GM12878 (cell line): Measurements from ENCODE around the gene OLR1. TPM values are rescaled to one million over a fixed set of nuclear protein-coding genes. Genes with fewer than 3 reads are reported as not detected.

Source experiments
- ATAC-seq: fragments of 200-7000 bp; cut with Tn5 transposase; 3 replicates; pipeline ENCODE4 v1.9.1; 2020; ENCODE audit warnings: mild to moderate bottlenecking, moderate library complexity
- BruUV-seq: library from RNA; stranded (reverse); fragments of 400-500 nt; replicated peaks from 2 replicates; lab custom pipeline; 2021; lab: Mats Ljungman, UMichigan
- CTCF ChIA-PET: fragments of 300-600 bp; sonication (Branson Sonifier 250); formaldehyde crosslinking; extraction: SDS; loops from one replicate; lab custom pipeline; 2021; ENCODE audit warnings: inconsistent platforms; lab: Yijun Ruan, JAX
- POLR2A ChIA-PET: fragments of 350-600 bp; formaldehyde crosslinking; extraction: SDS; loops from one replicate; lab custom pipeline; 2021; ENCODE audit warnings: inconsistent platforms; lab: Charles Lee
- RAD21 ChIA-PET: fragments of 300-600 bp; sonication (Branson Sonifier 250); formaldehyde crosslinking; loops from one replicate; lab custom pipeline; 2023; ENCODE audit warnings: antibody characterized with exemption; ENCODE audit not compliant: unreplicated experiment; lab: Charles Lee
- SMC1A ChIA-PET: fragments of 300-600 bp; sonication (Branson Sonifier 250); formaldehyde crosslinking; loops from one replicate; lab custom pipeline; 2023; ENCODE audit not compliant: unreplicated experiment, uncharacterized antibody; lab: Charles Lee
- DNase-seq: peaks from one replicate; pipeline ENCODE4 v3.0.0-alpha.2; 2011; ENCODE audit warnings: low read depth, low spot score
- FAIRE-seq: peaks from 3 replicates; lab custom pipeline; 2011; peaks lifted over from hg19 to GRCh38; lab: Jason Lieb, UNC
- H2AFZ ChIP-seq: 2 replicates; pipeline ENCODE4 v1.6.0; 2011; ENCODE audit warnings: low read depth, low read length, control low read depth; ENCODE audit not compliant: control insufficient read depth
- H3K27ac ChIP-seq: 2 replicates; pipeline ENCODE4 v1.5.1; 2011; ENCODE audit warnings: control low read depth; ENCODE audit not compliant: control insufficient read depth, insufficient read depth
- H3K27me3 ChIP-seq, 2 experiments: replicated peaks in 1 of 2; 2 replicates each; pipeline versions ENCODE4 v1.6.0 to v1.6.1; 2011; ENCODE audit warnings: low read length in 1 of 2; ENCODE audit not compliant: control insufficient read depth in 2 of 2, insufficient read depth in 2 of 2
- H3K36me3 ChIP-seq, 2 experiments: 2 replicates each; pipeline ENCODE4 v1.5.1; 2011; ENCODE audit warnings: low read length in 1 of 2; ENCODE audit not compliant: control insufficient read depth in 2 of 2, insufficient read depth in 2 of 2
- H3K4me1 ChIP-seq: 2 replicates; pipeline ENCODE4 v1.6.1; 2011; ENCODE audit warnings: mild to moderate bottlenecking, low read length, moderate library complexity, mixed read lengths; ENCODE audit not compliant: control insufficient read depth, insufficient read depth
- H3K4me2 ChIP-seq: 2 replicates; pipeline ENCODE4 v1.6.0; 2011; ENCODE audit warnings: control low read depth; ENCODE audit not compliant: control insufficient read depth, insufficient read depth
- H3K4me3 ChIP-seq: fragments of 200-600 bp; sonication (generic); 2 replicates; pipeline ENCODE4 v1.5.1; 2016
- H3K79me2 ChIP-seq: 2 replicates; pipeline ENCODE4 v1.6.0; 2011; ENCODE audit warnings: low read length; ENCODE audit not compliant: control insufficient read depth, insufficient read depth
- H3K9ac ChIP-seq: 2 replicates; pipeline ENCODE4 v1.8.0; 2011; ENCODE audit warnings: low read length, control low read depth, mixed read lengths; ENCODE audit not compliant: control insufficient read depth, insufficient read depth
- H3K9me3 ChIP-seq: replicated peaks from 3 replicates; pipeline ENCODE4 v1.5.1; 2011; ENCODE audit warnings: mild to moderate bottlenecking, low read length; ENCODE audit not compliant: control insufficient read depth, insufficient read depth
- H4K20me1 ChIP-seq: 2 replicates; pipeline ENCODE4 v1.6.0; 2011; ENCODE audit not compliant: control insufficient read depth, insufficient read depth
- BACH1 ChIP-seq: fragments of 450-650 bp; IDR thresholded peaks from 2 replicates; pipeline ENCODE4 v1.6.1; 2017; ENCODE audit warnings: mild to moderate bottlenecking, borderline replicate concordance
- BCLAF1 ChIP-seq: fragments of 450-650 bp; IDR thresholded peaks from 2 replicates; pipeline ENCODE4 v1.6.1; 2017; ENCODE audit warnings: antibody characterized with exemption, mild to moderate bottlenecking, moderate library complexity
- JUND ChIP-seq: IDR thresholded peaks from 2 replicates; pipeline ENCODE4 v1.6.1; 2012; ENCODE audit warnings: low read depth, mild to moderate bottlenecking, low read length, improper control_type of control experiment, moderate library complexity
- TCF12 ChIP-seq: IDR thresholded peaks from 2 replicates; pipeline ENCODE4 v1.6.1; 2011; ENCODE audit warnings: low read depth, mild to moderate bottlenecking, low read length
- WGBS: methylation state at CpG from one replicate; pipeline ENCODE4 v1.1.6; 2016; ENCODE audit warnings: low lambda C conversion rate; ENCODE audit not compliant: insufficient replicate concordance, insufficient coverage; ENCODE audit errors: missing lambda C conversion rate; 5-methylcytosine and 5-hydroxymethylcytosine counted together
- in situ Hi-C: fragments of 300-500 bp; cut with MboI; formaldehyde crosslinking; loops from 9 replicates; pipeline ENCODE4 v1.14.3; 2018; ENCODE audit warnings: mixed read lengths
- intact Hi-C: fragments of 100-400 bp; cut with micrococcal nuclease; formaldehyde crosslinking; loops from one replicate; pipeline ENCODE4 v1.14.2; 2022; ENCODE audit not compliant: unreplicated experiment
- polyA plus RNA-seq, 11 experiments: library from polyadenylated mRNA; depleted of rRNA in 4 of 11; unstranded in 6 of 11; stranded (reverse) in 5 of 11; fragments of >200 nt; fragmentation: Nextera tagmentation in 4 of 11; fragmentation: Illumina TruSeq in 1 of 11; extraction: Ambion mirVana in 4 of 11; extraction: Trizol in 1 of 11; gene quantifications; 1 replicate in 1 of 11; 2 replicates in 10 of 11; pipeline versions ENCODE4 v1.2.1 to v1.2.3, GENCODE V29; 2011 to 2016; ENCODE audit warnings: inconsistent platforms in 2 of 11, missing spikeins in 2 of 11, low read depth in 1 of 11
- total RNA-seq, 4 experiments: library from RNA; depleted of rRNA in 3 of 4; stranded (reverse); fragments of >200 nt in 3 of 4; fragmentation: Illumina TruSeq in 1 of 4; extraction: Trizol in 1 of 4; gene quantifications; 2 replicates each; pipeline versions ENCODE4 v1.2.1 to v1.2.3, GENCODE V29; 2013 to 2021
- TF ChIP-seq, protein P1 (sequence below): fragments of 450-650 bp; formaldehyde crosslinking; IDR thresholded peaks from 2 replicates; pipeline ENCODE4 v1.5.0; 2022; ENCODE audit warnings: mild to moderate bottlenecking, missing genetic modification characterization
- TF ChIP-seq, protein P2 (sequence below): fragments of 450-650 bp; IDR thresholded peaks from 2 replicates; pipeline ENCODE4 v1.6.1; 2017; ENCODE audit warnings: borderline replicate concordance

The OLR1 gene
- total and polyA plus RNA-seq, 10 of the 15 experiments (the other 5 are each of a cell fraction or from before 2014, with no cell fraction given), result 0.08 TPM; not detected in 9

- ATAC-seq (no peak), FAIRE-seq (no peak), DNase-seq (no peak)
- no peaks in the 10 kb centered on the region for H3K36me3 ChIP-seq
- H3K9ac ChIP-seq, result no peak overlapping the region
- no peak overlapping the region for H3K27ac ChIP-seq
- ChIA-PET RAD21 (no interaction called here), CTCF (no interaction called here), SMC1A (no interaction called here), POLR2A (no interaction called here)
- H3K4me3 ChIP-seq, result no peak overlapping the region
- H3K27me3 ChIP-seq, result no peaks in the 10 kb centered on the region
- no peaks in the 10 kb centered on the region for H3K79me2 ChIP-seq
- no peak overlapping the region for H2AFZ ChIP-seq
- intact Hi-C loops, result no loop called here
- no peak overlapping the region for H3K4me2 ChIP-seq
- TF ChIP-seq BACH1 (no peak), BCLAF1 (no peak), JUND (no peak), TCF12 (no peak)
- TF ChIP-seq, protein P1, sequence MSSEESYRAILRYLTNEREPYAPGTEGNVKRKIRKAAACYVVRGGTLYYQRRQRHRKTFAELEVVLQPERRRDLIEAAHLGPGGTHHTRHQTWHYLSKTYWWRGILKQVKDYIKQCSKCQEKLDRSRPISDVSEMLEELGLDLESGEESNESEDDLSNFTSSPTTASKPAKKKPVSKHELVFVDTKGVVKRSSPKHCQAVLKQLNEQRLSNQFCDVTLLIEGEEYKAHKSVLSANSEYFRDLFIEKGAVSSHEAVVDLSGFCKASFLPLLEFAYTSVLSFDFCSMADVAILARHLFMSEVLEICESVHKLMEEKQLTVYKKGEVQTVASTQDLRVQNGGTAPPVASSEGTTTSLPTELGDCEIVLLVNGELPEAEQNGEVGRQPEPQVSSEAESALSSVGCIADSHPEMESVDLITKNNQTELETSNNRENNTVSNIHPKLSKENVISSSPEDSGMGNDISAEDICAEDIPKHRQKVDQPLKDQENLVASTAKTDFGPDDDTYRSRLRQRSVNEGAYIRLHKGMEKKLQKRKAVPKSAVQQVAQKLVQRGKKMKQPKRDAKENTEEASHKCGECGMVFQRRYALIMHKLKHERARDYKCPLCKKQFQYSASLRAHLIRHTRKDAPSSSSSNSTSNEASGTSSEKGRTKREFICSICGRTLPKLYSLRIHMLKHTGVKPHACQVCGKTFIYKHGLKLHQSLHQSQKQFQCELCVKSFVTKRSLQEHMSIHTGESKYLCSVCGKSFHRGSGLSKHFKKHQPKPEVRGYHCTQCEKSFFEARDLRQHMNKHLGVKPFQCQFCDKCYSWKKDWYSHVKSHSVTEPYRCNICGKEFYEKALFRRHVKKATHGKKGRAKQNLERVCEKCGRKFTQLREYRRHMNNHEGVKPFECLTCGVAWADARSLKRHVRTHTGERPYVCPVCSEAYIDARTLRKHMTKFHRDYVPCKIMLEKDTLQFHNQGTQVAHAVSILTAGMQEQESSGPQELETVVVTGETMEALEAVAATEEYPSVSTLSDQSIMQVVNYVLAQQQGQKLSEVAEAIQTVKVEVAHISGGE (CRISPR knock-in tag), result no peak
- TF ChIP-seq, protein P2, sequence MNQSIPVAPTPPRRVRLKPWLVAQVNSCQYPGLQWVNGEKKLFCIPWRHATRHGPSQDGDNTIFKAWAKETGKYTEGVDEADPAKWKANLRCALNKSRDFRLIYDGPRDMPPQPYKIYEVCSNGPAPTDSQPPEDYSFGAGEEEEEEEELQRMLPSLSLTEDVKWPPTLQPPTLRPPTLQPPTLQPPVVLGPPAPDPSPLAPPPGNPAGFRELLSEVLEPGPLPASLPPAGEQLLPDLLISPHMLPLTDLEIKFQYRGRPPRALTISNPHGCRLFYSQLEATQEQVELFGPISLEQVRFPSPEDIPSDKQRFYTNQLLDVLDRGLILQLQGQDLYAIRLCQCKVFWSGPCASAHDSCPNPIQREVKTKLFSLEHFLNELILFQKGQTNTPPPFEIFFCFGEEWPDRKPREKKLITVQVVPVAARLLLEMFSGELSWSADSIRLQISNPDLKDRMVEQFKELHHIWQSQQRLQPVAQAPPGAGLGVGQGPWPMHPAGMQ, result no peak
- no TSS peak for BruUV-seq
- no peaks in the 10 kb centered on the region for H3K9me3 ChIP-seq
- H4K20me1 ChIP-seq, result no peaks in the 10 kb centered on the region
- 0% methylated on average over 1 of the region's 1 CpG for WGBS
- in situ Hi-C loops, result no loop called here
- no peaks in the 10 kb centered on the region for H3K4me1 ChIP-seq
Observed at GRCh38 chr12:10113920-10114319, 58.0 kb downstream of the OLR1 start.
